ENCODE data around the gene AK9. TPM values are rescaled to one million over a fixed set of nuclear protein-coding genes. Genes with fewer than 3 reads are reported as not detected.

The AK9 gene
- total and polyA plus RNA-seq, 10 of the 15 experiments (the other 5 are each of a cell fraction or from before 2014, with no cell fraction given), result 2.1 to 7.4 (median 4.2) TPM

DNA sequence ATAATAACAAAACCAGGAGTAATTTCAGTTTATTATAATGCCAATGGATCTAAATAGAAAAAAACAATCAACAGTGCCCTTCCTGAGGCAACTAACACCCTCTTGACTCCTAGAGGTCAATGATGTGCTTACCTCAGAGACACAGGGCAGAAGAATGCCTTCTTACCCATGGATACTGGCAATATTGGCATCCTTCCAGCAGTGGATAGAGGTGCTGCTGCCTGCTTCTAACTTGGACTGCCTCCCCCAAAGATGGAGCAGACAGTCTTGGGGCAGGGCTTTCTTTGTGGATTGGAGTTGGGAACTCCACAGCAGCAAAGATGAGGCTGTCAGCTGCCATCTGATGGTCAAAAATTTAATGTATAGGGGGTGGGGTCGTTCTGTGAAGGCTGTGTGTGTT is 78.7 kb downstream of the AK9 start:
- H3K36me3 ChIP-seq (ENCODE audit: control insufficient read depth in 2 of 2, insufficient read depth in 2 of 2, low read length in 1 of 2), result no peaks in the 10 kb centered on the region
- no peak overlapping the region for H3K4me3 ChIP-seq
- TF ChIP-seq FOS (IDR thresholded peaks at IDR 0.05; ENCODE audit: borderline replicate concordance, extremely low read depth, insufficient read length) (no peak), EGR1 (IDR thresholded peaks at IDR 0.05; ENCODE audit: borderline replicate concordance in 1 of 2, low read depth in 2 of 2, low read length in 2 of 2) (no peak), BRCA1 (IDR thresholded peaks at IDR 0.05; ENCODE audit: low read depth, low read length) (no peak), ZNF384 (IDR thresholded peaks at IDR 0.05; ENCODE audit: borderline replicate concordance, low read depth, low read length) (no peak), STAT3 (IDR thresholded peaks at IDR 0.05; ENCODE audit: low read depth, low read length) (no peak), BACH1 (IDR thresholded peaks at IDR 0.05; ENCODE audit: borderline replicate concordance) (no peak), SIX5 (IDR thresholded peaks at IDR 0.05; ENCODE audit: low read depth, low read length, severe bottlenecking) (no peak), STAT1 (conservative IDR thresholded peaks at IDR 0.05) (no peak), MAX (IDR thresholded peaks at IDR 0.05; ENCODE audit: low read depth, low read length) (no peak), GATAD2B (conservative IDR thresholded peaks at IDR 0.05; ENCODE audit: low read depth) (no peak)
- TF ChIP-seq, protein P1, sequence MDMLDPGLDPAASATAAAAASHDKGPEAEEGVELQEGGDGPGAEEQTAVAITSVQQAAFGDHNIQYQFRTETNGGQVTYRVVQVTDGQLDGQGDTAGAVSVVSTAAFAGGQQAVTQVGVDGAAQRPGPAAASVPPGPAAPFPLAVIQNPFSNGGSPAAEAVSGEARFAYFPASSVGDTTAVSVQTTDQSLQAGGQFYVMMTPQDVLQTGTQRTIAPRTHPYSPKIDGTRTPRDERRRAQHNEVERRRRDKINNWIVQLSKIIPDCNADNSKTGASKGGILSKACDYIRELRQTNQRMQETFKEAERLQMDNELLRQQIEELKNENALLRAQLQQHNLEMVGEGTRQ (IDR thresholded peaks at IDR 0.05; ENCODE audit: borderline replicate concordance, low read depth, low read length), result no peak
- ChIA-PET POLR2A (no interaction called here), SMC1A (ENCODE audit: uncharacterized antibody, unreplicated experiment) (no interaction called here), CTCF (no interaction called here), RAD21 (ENCODE audit: unreplicated experiment) (no interaction called here)
- intact Hi-C loops (cut with micrococcal nuclease; ENCODE audit: unreplicated experiment) (no loop called here), in situ Hi-C loops (cut with MboI) (no loop called here)
- H4K20me1 ChIP-seq (ENCODE audit: control insufficient read depth, insufficient read depth), result no peaks in the 10 kb centered on the region
- ATAC-seq, result no peak
- no peak for FAIRE-seq
- H3K4me2 ChIP-seq (ENCODE audit: control insufficient read depth, insufficient read depth), result no peak overlapping the region
- 10% methylated on average over 1 of the region's 1 CpG for WGBS (ENCODE audit: insufficient coverage, insufficient replicate concordance, low lambda C conversion rate, missing lambda C conversion rate)
- no peaks in the 10 kb centered on the region for H3K79me2 ChIP-seq (ENCODE audit: control insufficient read depth, insufficient read depth, low read length)
- peaks cover 1% of the 10 kb centered on the region; the same call in 2 of the 3 replicates for H3K9me3 ChIP-seq (replicated peaks; ENCODE audit: control insufficient read depth, insufficient read depth, low read length)
- no peaks in the 10 kb centered on the region for H3K4me1 ChIP-seq (ENCODE audit: control insufficient read depth, insufficient read depth, low read length)
- H3K27me3 ChIP-seq (replicated peaks in 1 of 2; ENCODE audit: control insufficient read depth in 2 of 2, insufficient read depth in 2 of 2, low read length in 1 of 2), result no peaks in the 10 kb centered on the region
- no peak overlapping the region for H3K27ac ChIP-seq (ENCODE audit: control insufficient read depth, insufficient read depth)
- no peak overlapping the region for H2AFZ ChIP-seq (ENCODE audit: control insufficient read depth, low read depth, low read length)
- no peak overlapping the region for H3K9ac ChIP-seq (ENCODE audit: control insufficient read depth, insufficient read depth, low read length)
- no TSS peak for BruUV-seq (replicated peaks)
- DNase-seq (ENCODE audit: low read depth, low spot score), result no peak

Measured in GM12878 (cell line).